Common myeloid progenitor, CD34-positive (primary cell): ENCODE measurements around the gene HDAC4.
A peak's percentile ranks its signal among the peaks of the same experiment; 100 is the strongest.

Experiments
- CTCF ChIA-PET: fragments of 350-600 bp; sonication (Branson Sonifier 250); formaldehyde crosslinking; loops from one replicate; lab custom pipeline; 2021; ENCODE audit warnings: antibody characterized with exemption; lab: Charles Lee
- POLR2A ChIA-PET: fragments of 350-600 bp; sonication (Branson Sonifier 250); formaldehyde crosslinking; loops from one replicate; lab custom pipeline; 2021; ENCODE audit warnings: antibody characterized with exemption; lab: Charles Lee
- DNase-seq, 3 donors: peaks; one replicate each; pipeline versions ENCODE4 v3.0.0 to v3.0.0-alpha.2; 2013
- H3K27ac ChIP-seq, 2 experiments: 1 replicate in 1 of 2; 2 replicates in 1 of 2; pipeline ENCODE4 v1.7.0; 2013; ENCODE audit warnings: inconsistent platforms in 2 of 2, low read length in 2 of 2, mild to moderate bottlenecking in 2 of 2, low read depth in 1 of 2, moderate library complexity in 1 of 2; ENCODE audit not compliant: severe bottlenecking in 2 of 2, insufficient read depth in 1 of 2, poor library complexity in 1 of 2
- H3K27me3 ChIP-seq, 5 experiments: replicated peaks in 2 of 5; 1 replicate in 3 of 5; 2 replicates in 2 of 5; pipeline versions ENCODE4 v1.6.1 to v1.7.0; 2013; ENCODE audit warnings: low read length in 4 of 5, mild to moderate bottlenecking in 2 of 5, moderate library complexity in 2 of 5, inconsistent platforms in 1 of 5; ENCODE audit not compliant: insufficient read depth in 5 of 5, control insufficient read depth in 4 of 5
- H3K36me3 ChIP-seq, 4 experiments: 1 replicate in 2 of 4; 2 replicates in 2 of 4; pipeline versions ENCODE4 v1.6.1 to v1.7.0; 2013; ENCODE audit warnings: low read length in 3 of 4, control low read depth in 1 of 4, mild to moderate bottlenecking in 1 of 4; ENCODE audit not compliant: control insufficient read depth in 4 of 4, insufficient read depth in 4 of 4
- H3K4me1 ChIP-seq, 4 experiments: 1 replicate in 3 of 4; 2 replicates in 1 of 4; pipeline versions ENCODE4 v1.6.1 to v1.7.1; 2013; ENCODE audit warnings: low read length in 3 of 4, mild to moderate bottlenecking in 3 of 4, control low read depth in 1 of 4, inconsistent platforms in 1 of 4, moderate library complexity in 1 of 4; ENCODE audit not compliant: control insufficient read depth in 4 of 4, insufficient read depth in 4 of 4; ENCODE audit errors: control extremely low read depth in 1 of 4
- H3K4me3 ChIP-seq, 7 experiments: 1 replicate in 4 of 7; 2 replicates in 3 of 7; pipeline versions ENCODE4 v1.5.1 to v1.7.0; 2013; ENCODE audit warnings: mild to moderate bottlenecking in 7 of 7, low read length in 6 of 7, moderate library complexity in 6 of 7, inconsistent platforms in 2 of 7, low read depth in 2 of 7, control low read depth in 1 of 7; ENCODE audit not compliant: insufficient read depth in 4 of 7, control insufficient read depth in 1 of 7; ENCODE audit errors: extremely low read depth in 1 of 7
- H3K9me3 ChIP-seq, 5 experiments: 1 replicate in 4 of 5; 2 replicates in 1 of 5; pipeline versions ENCODE4 v1.6.1 to v1.7.1; 2013; ENCODE audit warnings: low read length in 4 of 5, mild to moderate bottlenecking in 2 of 5, inconsistent platforms in 1 of 5, low read depth in 1 of 5, moderate library complexity in 1 of 5; ENCODE audit not compliant: control insufficient read depth in 4 of 5, insufficient read depth in 2 of 5; ENCODE audit errors: control extremely low read depth in 1 of 5
- WGBS: methylation state at CpG from one replicate; pipeline ENCODE4 v1.1.5; 2013; ENCODE audit not compliant: insufficient coverage; 5-methylcytosine and 5-hydroxymethylcytosine counted together

The HDAC4 gene

DNA sequence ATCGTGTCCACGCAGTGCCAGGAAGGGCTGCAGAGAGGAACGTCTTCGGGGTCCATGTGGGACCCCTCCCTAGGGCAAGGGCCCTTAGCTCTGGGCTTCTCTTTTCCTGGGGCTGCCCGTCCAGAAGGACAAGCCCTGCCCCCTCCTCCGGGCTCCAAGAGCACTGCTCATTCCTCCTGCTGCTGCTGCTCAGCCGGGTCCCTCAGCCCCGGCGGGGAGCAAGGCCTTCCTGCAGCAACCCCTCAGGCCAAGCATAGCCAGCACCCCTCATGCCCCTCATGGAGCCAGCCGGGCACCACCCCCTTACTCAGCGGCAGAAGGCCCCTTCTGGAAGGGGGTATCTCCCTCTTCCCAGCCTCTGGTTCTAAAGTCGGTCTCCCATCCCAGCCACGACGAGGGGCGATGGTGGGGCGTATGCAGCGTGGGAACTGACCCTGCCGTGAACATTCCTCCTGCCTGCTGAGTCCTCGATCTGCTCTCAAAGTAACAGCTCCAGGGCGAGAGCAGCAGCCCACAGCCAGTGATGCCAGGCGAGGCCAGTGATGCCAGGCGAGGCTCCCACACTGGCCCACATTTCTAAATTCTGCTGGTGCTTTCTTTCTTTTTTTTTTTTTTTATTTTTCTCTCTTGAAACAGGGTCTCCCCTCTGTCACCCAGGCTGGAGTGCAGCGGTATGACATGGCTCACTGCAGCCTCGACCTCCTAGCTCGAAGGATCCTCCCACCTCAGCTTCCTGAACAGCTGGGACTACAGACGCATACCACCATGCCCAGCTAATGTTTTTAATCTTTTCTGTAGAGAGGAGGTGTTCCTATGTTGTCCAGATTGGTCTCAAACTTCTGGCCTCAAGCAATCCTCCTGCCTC is 99.7 kb downstream of the HDAC4 start:
- POLR2A ChIA-PET = no interaction called here
- DNase-seq = no peak
- Histone ChIP-seq H3K27ac (no peak overlapping the region), H3K36me3 (peaks cover 0 to 2% (median 0%) of the 10 kb centered on the region in 4 experiments), H3K4me1 (peaks cover 0 to 6% (median 1%) of the 10 kb centered on the region in 4 experiments), H3K4me3 (no peak overlapping the region), H3K9me3 (no peaks in the 10 kb centered on the region), H3K27me3 (no peaks in the 10 kb centered on the region)
- CTCF ChIA-PET = interaction anchor here (0.7 to 0.8 kb wide), 3 partner anchors 18 to 1591 kb away, joined by 3 read pairs; no protein-coding TSS in a partner anchor
- WGBS = 98% methylated on average over 22 of the region's 26 CpGs

DNA sequence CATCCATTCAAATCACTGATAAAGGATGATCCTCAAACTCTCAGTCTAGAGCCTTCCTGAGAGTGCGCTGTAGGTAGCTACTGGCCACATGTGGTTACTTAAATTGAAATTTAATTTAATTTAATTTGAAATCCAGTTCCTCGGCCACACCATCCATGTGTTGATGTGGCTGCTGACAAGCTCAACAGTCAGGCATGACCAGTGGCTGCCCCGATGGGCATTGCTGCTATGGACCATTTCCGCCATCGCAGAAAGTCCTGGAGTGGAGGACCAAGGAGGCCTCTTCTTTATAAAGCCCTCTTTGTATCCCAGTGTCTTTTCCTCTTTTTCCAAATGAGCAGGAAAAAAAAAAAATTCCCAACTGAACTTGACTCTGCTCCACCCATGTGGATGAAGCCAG is 100.6 kb downstream of the HDAC4 start:
- Histone ChIP-seq H3K27ac (no peak overlapping the region), H3K36me3 (peaks cover 0 to 2% (median 0%) of the 10 kb centered on the region in 4 experiments), H3K4me3 (no peak overlapping the region), H3K9me3 (no peaks in the 10 kb centered on the region), H3K4me1 (peaks cover 0 to 6% (median 1%) of the 10 kb centered on the region in 4 experiments), H3K27me3 (no peaks in the 10 kb centered on the region)
- whole genome bisulfite sequencing = 100% methylated on average over 4 of the region's 5 CpGs
- ChIA-PET CTCF (interaction anchor here (0.7 to 0.8 kb wide), 2 partner anchors 19 to 1592 kb away, joined by 3 read pairs; no protein-coding TSS in a partner anchor), POLR2A (no interaction called here)
- no peak for DNase-seq

DNA sequence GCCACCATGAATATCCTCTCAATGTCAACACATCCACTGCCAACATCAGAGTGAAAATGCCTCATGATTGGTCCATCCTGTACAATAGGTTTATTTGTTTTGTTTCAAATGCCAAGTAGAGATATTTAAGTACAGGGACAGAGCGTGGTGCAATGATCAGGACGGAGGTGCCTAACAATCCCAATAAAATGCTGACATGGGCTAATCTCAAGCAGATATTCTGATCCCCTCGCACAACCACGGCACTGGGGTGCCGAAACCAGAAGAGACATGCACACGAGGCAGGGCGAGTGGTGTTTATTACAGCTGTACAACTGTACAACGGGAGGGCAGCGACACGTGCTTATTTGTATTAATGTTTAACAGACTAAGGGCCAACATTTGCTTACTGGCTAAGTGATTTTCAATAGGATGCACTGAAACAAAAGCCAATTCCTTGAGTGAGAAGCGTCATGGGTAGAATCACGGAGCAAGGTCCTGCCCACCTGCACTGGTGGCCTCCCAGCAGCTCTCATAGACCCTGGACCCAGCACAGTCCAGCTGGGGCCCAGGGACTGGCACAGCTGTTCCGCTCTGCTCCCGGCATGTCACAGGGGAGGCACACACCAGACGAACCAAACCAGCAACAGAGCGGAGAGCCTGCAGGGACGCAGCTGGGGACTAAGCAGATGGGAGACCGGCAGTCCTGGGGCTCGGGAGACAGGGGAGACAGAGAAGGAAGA is 101.4 kb downstream of the HDAC4 start:
- Histone ChIP-seq H3K36me3 (peaks cover 0 to 2% (median 0%) of the 10 kb centered on the region in 4 experiments), H3K4me3 (no peak overlapping the region), H3K4me1 (peaks cover 0 to 6% (median 1%) of the 10 kb centered on the region in 4 experiments), H3K27ac (no peak overlapping the region), H3K9me3 (no peaks in the 10 kb centered on the region), H3K27me3 (no peaks in the 10 kb centered on the region)
- no peak for DNase-seq
- ChIA-PET CTCF (interaction anchor here (0.9 kb wide), 1 partner anchor 32 kb away, joined by 4 read pairs; no protein-coding TSS in a partner anchor), POLR2A (no interaction called here)
- 97% methylated on average over 19 of the region's 19 CpGs for WGBS

DNA sequence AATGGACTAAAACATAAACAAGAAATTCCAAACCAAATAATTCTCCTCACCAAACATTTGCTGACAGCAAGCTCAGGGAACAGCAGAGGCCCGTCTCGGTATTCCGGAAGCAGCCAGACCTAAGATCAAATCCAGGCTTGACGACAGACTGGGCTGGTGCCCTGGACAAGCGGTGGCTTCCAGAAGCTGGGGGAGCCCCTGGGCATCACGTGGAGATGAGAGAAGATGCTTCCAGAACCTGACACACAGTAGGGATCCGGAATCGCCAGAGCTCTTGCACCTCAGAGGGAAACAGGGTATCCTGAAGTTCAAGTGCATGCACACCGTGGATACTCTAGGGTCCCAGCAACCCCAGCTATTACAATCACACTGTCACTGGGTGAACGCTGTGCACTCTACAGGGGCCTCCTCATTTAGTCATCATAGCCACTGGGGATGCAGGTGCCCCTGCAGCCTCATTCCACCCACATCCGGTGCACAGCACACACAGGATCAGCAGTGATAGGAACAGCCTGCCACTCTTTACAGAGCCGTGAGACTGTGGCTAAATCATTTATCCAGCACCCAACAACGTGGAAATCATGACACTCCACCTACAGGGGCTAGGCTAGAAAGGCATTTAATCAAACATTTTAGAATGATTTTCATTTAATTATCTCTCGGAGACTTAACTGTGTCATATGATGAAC is 102.6 kb downstream of the HDAC4 start:
- 88% methylated on average over 12 of the region's 14 CpGs for WGBS
- no peaks in the 10 kb centered on the region for H3K9me3 ChIP-seq
- H3K27me3 ChIP-seq = no peaks in the 10 kb centered on the region
- H3K27ac ChIP-seq = no peak overlapping the region
- DNase-seq = peak; percentile 6 to 72 (median 53)
- peaks cover 0 to 6% (median 0%) of the 10 kb centered on the region in 4 experiments for H3K4me1 ChIP-seq
- ChIA-PET CTCF (interaction anchor here (0.9 kb wide), 1 partner anchor 31 kb away, joined by 4 read pairs; no protein-coding TSS in a partner anchor), POLR2A (interaction anchor here (0.7 kb wide), 1 partner anchor 94 kb away, joined by 3 read pairs; no protein-coding TSS in a partner anchor)
- no peak overlapping the region for H3K4me3 ChIP-seq
- peaks cover 0 to 2% (median 0%) of the 10 kb centered on the region in 4 experiments for H3K36me3 ChIP-seq

DNA sequence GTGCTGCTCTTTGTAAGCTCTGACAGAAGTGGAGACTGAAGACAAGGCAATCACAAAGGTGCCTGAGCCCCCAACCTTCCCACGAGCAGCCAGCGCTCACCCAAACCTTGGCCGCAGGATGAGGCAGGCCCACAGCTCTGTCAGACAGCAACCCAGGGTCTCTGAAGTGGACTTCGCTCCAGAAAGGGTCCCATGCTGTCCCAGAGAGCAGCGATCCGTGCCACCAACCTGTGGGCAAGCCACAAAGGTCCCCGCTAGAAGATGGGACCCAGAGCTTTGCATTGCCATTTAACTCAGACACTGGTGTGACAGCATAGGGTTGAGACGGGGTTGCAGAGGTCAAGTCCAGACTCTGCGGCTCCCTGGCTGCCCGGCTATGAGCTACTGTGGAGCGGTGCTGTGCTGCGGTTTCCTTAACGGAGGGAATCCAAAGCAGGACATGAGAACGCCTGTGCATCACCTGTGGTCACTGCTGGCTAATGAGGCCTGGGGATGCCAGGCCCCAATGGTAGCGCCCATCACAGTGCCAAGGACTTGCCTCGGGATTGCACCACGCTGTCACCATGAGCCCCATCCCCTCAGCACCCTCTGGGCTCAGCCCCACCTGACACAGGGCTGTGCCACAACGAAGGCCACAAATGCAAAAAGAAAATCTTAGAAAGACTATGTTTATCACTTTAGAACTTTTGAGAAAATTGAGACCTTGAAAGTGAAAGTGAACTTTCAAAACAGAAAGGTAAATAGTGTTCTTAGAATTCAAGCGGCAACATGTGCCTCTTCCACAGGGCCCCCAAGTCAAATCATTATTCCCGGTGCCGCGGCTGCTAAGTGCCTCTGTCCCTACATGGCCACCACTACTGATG is 103.4 kb downstream of the HDAC4 start:
- H3K4me1 ChIP-seq = peaks cover 0 to 6% (median 0%) of the 10 kb centered on the region in 4 experiments
- H3K36me3 ChIP-seq = peaks cover 0 to 2% (median 0%) of the 10 kb centered on the region in 4 experiments
- H3K4me3 ChIP-seq = no peak overlapping the region
- ChIA-PET POLR2A (interaction anchor here (0.7 kb wide), 1 partner anchor 95 kb away, joined by 3 read pairs; no protein-coding TSS in a partner anchor), CTCF (no interaction called here)
- 94% methylated on average over 21 of the region's 22 CpGs for WGBS
- no peaks in the 10 kb centered on the region for H3K27me3 ChIP-seq
- no peaks in the 10 kb centered on the region for H3K9me3 ChIP-seq
- no peak overlapping the region for H3K27ac ChIP-seq
- no peak for DNase-seq
